ENCODE results near the gene ZNF442.
"Not testable (repeated sequence)": the region's sequence is repeated elsewhere in the genome, so short reads cannot be mapped to it uniquely, and the experiment has no call there.

ZNF442 gene

GRCh38 chr19:12353375-12353774 is 12.1 kb downstream of the ZNF442 start:
- DNase-seq (ENCODE audit: low spot score in 2 of 2): no peak
- H3K27ac Mint-ChIP-seq (ENCODE audit: low read depth): no peak overlapping the region
- H3K9me3 Mint-ChIP-seq: peaks cover 18% of the 10 kb centered on the region
- H3K4me3 Mint-ChIP-seq: no peak overlapping the region
- no peaks in the 10 kb centered on the region for H3K4me1 Mint-ChIP-seq
- peaks cover 2% of the 10 kb centered on the region for H3K36me3 Mint-ChIP-seq (ENCODE audit: insufficient read depth)
- no peaks in the 10 kb centered on the region for H3K27me3 Mint-ChIP-seq
- no peak for ATAC-seq (replicated peaks; ENCODE audit: extremely low read depth, poor library complexity, severe bottlenecking)

DNA sequence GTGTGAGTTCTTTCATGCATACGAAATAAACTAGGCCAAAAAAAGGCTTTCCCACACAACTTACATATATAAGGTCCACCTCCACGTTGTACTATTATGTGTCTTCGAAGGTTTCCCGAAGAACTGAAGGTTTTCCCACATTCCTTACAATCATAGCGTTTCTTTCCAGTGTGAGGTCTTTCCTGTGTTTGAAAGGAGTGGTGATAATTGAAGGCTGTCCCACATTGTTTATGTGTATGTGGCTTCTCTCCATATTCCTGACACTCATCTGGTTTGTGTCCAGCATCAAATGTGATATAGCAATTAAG is 14.6 kb downstream of the ZNF442 start:
- no peak overlapping the region for H3K4me3 Mint-ChIP-seq

GRCh38 chr19:12350185-12350889 is 15.1 kb downstream of the ZNF442 start:
- Mint-ChIP-seq H3K36me3 (ENCODE audit: insufficient read depth) (peaks cover 2% of the 10 kb centered on the region), H3K9me3 (peaks cover 19% of the 10 kb centered on the region), H3K4me1 (no peaks in the 10 kb centered on the region), H3K4me3 (no peak overlapping the region), H3K27me3 (no peaks in the 10 kb centered on the region), H3K27ac (ENCODE audit: low read depth) (no peak overlapping the region)
- DNase-seq (ENCODE audit: low spot score in 2 of 2) (no peak), ATAC-seq (replicated peaks; ENCODE audit: extremely low read depth, poor library complexity, severe bottlenecking) (no peak)

More for the DNA sequence above, 14.6 kb downstream of the ZNF442 start:
- Mint-ChIP-seq H3K27me3 (no peaks in the 10 kb centered on the region), H3K36me3 (ENCODE audit: insufficient read depth) (peaks cover 2% of the 10 kb centered on the region), H3K9me3 (peaks cover 19% of the 10 kb centered on the region), H3K27ac (ENCODE audit: low read depth) (no peak overlapping the region), H3K4me1 (no peaks in the 10 kb centered on the region)
- ATAC-seq (replicated peaks; ENCODE audit: extremely low read depth, poor library complexity, severe bottlenecking) (no peak), DNase-seq (ENCODE audit: low spot score in 2 of 2) (no peak)

DNA sequence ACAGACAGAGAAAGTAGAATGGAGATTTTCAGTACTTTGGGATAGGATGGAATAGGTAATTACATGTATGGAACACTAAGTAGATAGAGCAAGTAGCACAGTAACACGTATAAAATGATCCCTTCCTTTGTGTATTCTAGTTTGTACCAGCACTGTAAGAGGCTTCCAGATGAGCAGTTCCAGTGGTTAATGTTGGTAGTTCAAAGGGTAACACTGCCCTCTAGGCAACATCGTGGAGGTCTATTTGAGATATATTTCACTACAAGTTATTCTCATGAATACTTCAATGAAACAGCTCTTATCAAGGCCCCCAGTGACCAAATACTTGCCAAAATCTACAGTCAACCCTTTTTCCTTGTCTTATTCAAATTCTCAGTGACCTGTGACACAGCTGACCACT is 18.6 kb downstream of the ZNF442 start:
- H3K27me3 Mint-ChIP-seq: no peaks in the 10 kb centered on the region
- DNase-seq (ENCODE audit: low spot score in 2 of 2) (no peak), ATAC-seq (replicated peaks; ENCODE audit: extremely low read depth, poor library complexity, severe bottlenecking) (no peak)
- no peak overlapping the region for H3K27ac Mint-ChIP-seq (ENCODE audit: low read depth)
- H3K4me1 Mint-ChIP-seq: no peaks in the 10 kb centered on the region
- peaks cover 13% of the 10 kb centered on the region for H3K9me3 Mint-ChIP-seq
- peaks cover 2% of the 10 kb centered on the region for H3K36me3 Mint-ChIP-seq (ENCODE audit: insufficient read depth)
- no peak overlapping the region for H3K4me3 Mint-ChIP-seq

DNA sequence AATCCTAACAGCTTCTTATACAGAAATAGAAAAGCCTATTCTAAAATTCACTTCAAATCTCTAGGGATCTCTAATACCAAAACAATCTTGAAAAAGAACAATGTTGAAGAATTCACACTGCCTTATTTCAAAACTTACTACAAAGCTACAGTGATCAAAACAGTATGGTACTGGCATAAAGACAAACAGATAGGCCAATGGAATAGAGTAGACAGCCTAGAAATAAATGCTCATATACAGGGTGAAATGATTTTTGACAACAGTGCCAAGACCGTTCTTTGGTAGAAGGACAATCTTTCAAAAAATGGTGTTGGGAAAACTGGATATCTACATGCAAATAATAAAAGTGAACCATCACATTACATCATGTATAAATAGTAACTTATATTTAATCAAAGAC is 20.3 kb downstream of the ZNF442 start:
- H3K9me3 Mint-ChIP-seq: peaks cover 4% of the 10 kb centered on the region
- ATAC-seq (replicated peaks; ENCODE audit: extremely low read depth, poor library complexity, severe bottlenecking): no peak
- no peaks in the 10 kb centered on the region for H3K4me1 Mint-ChIP-seq
- DNase-seq (ENCODE audit: low spot score in 2 of 2): no peak
- H3K4me3 Mint-ChIP-seq: no peak overlapping the region
- no peak overlapping the region for H3K27ac Mint-ChIP-seq (ENCODE audit: low read depth)
- H3K27me3 Mint-ChIP-seq: no peaks in the 10 kb centered on the region
- no peaks in the 10 kb centered on the region for H3K36me3 Mint-ChIP-seq (ENCODE audit: insufficient read depth)

DNA sequence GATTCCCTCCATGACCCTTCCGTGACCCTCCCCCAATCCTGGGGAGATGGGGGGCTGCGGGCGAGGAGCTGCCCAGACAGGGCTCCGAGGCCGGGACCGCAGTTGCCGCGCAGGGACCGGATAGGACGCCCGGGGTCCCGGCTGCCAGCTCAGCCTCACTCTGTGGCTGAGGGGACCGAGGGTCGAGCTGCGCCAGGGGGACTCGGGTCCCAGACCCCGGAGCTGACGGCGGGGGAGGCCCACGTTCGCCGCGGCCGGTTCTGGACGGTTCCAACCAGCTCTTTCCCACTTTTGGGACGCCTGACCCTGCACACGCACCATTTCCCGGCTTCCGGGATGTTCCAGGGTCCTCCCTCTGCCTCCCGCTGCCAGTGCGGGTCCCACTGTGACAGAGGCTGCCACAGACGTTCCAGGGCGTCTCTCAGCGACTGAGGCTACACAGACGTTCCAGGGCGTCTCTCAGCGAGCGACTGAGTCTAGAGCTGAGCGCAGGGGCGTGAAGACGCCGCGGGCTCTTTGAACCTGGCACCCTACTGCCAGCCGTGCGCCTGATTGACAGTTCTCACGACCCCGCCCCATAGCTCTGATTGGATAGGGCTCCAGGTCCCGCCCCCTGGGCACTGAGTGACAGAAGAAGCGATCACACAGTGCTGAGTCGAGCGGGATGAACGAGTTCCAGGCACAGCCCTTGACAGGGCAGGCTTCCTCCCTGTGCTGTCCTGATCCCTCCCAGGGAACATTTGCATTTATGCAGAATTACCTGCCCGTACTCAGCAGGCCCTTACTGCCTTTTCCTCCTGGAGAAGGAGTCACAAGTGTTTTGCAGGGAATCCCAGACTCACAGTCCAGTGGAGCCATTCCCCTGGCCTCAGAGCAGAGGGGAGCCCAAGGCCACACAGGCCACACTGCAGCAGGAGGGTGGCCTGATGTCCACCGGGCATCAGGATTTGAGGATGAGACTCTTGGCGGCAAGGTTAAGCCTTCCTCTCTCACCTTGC is 32.0 kb downstream of the ZNF442 start, which contains the start of gene ZNF563:
Gene ZNF563, minus strand, starts transcription at position 472 of the 998 bp plus-strand sequence. Its CDS starts 151 bp downstream, at position 321.
- H3K27me3 Mint-ChIP-seq: no peaks in the 10 kb centered on the region

DNA sequence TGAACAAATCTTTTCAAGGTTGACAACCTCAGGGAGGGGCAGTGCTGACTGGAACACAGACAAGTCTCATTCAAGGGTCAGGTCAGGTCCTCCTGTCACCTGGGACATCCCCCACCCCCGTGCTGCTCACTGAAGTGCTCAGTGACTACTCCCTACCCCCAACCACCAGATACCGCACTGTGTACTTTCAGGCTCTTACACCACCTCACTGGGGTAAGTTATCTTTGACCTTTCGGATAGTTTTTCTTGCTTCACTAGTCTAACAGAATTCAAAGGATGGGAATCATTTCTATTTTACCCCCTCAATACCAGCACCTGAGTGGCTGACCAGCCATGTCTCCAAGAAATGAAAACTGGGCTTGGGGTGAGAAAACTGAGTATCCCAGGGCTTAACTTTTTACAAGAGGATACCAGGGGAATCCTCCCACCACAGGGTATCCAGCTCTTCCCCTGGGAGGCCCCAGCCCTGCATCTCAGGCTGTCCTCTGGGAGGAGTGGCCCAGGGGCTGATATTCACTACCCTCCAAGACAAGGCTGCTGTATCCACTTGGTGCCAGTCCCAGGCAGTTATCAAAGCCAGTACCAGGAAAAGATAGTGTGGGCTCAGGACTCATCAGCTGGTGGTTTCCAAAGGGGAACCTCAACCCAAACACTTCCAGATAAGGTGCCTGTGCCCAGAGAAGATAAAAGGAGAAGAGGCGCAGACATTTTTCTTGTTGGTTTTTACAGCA is 34.1 kb downstream of the ZNF442 start:
- Mint-ChIP-seq H3K36me3 (ENCODE audit: insufficient read depth) (peaks cover 3% of the 10 kb centered on the region), H3K4me3 (peak overlapping the region; percentile 98), H3K4me1 (peaks cover 29% of the 10 kb centered on the region), H3K27me3 (no peaks in the 10 kb centered on the region), H3K27ac (ENCODE audit: low read depth) (peak overlapping the region; percentile 98), H3K9me3 (no peaks in the 10 kb centered on the region)
- no peak for ATAC-seq (replicated peaks; ENCODE audit: extremely low read depth, poor library complexity, severe bottlenecking)
- no peak for DNase-seq (ENCODE audit: low spot score in 2 of 2)

More for the DNA sequence above, 32.0 kb downstream of the ZNF442 start, which contains the start of gene ZNF563:
- Mint-ChIP-seq H3K27ac (ENCODE audit: low read depth) (peak within 1 kb of the TSS; percentile 98), H3K4me3 (peak within 1 kb of the TSS; percentile 98), H3K9me3 (no peaks in the 10 kb centered on the region), H3K36me3 (ENCODE audit: insufficient read depth) (peaks cover 3% of the 10 kb centered on the region), H3K4me1 (peaks cover 29% of the 10 kb centered on the region)
- DNase-seq (ENCODE audit: low spot score in 2 of 2) (peak; percentile 92 to 96), ATAC-seq (replicated peaks; ENCODE audit: extremely low read depth, poor library complexity, severe bottlenecking) (peak; percentile 98)

- DNase-seq (ENCODE audit: low spot score in 2 of 2) (no peak), ATAC-seq (replicated peaks; ENCODE audit: extremely low read depth, poor library complexity, severe bottlenecking) (no peak)
- H3K27ac Mint-ChIP-seq (ENCODE audit: low read depth): no peak overlapping the region
- peaks cover 3% of the 10 kb centered on the region for H3K36me3 Mint-ChIP-seq (ENCODE audit: insufficient read depth)
- H3K4me3 Mint-ChIP-seq: no peak overlapping the region
- no peaks in the 10 kb centered on the region for H3K9me3 Mint-ChIP-seq
- H3K27me3 Mint-ChIP-seq: no peaks in the 10 kb centered on the region
- peaks cover 29% of the 10 kb centered on the region for H3K4me1 Mint-ChIP-seq
Measured at GRCh38 chr19:12330340-12330739, 35.1 kb downstream of the ZNF442 start.

GRCh38 chr19:12325690-12326089 is 39.8 kb downstream of the ZNF442 start:
- Mint-ChIP-seq H3K4me1 (no peaks in the 10 kb centered on the region), H3K27ac (ENCODE audit: low read depth) (no peak overlapping the region), H3K4me3 (no peak overlapping the region), H3K9me3 (no peaks in the 10 kb centered on the region), H3K27me3 (no peaks in the 10 kb centered on the region), H3K36me3 (ENCODE audit: insufficient read depth) (peaks cover 9% of the 10 kb centered on the region)
- no peak for ATAC-seq (replicated peaks; ENCODE audit: extremely low read depth, poor library complexity, severe bottlenecking)
- DNase-seq (ENCODE audit: low spot score in 2 of 2): no peak

GRCh38 chr19:12318782-12319413 is 46.6 kb downstream of the ZNF442 start:
- Mint-ChIP-seq H3K36me3 (ENCODE audit: insufficient read depth) (peaks cover 8% of the 10 kb centered on the region), H3K27ac (ENCODE audit: low read depth) (no peak overlapping the region), H3K9me3 (peaks cover 20% of the 10 kb centered on the region), H3K4me1 (no peaks in the 10 kb centered on the region), H3K27me3 (no peaks in the 10 kb centered on the region), H3K4me3 (no peak overlapping the region)
- no peak for ATAC-seq (replicated peaks; ENCODE audit: extremely low read depth, poor library complexity, severe bottlenecking)
- DNase-seq (ENCODE audit: low spot score in 2 of 2): no peak

GRCh38 chr19:12314553-12314952 is 50.9 kb downstream of the ZNF442 start:
- Mint-ChIP-seq H3K27me3 (no peaks in the 10 kb centered on the region), H3K9me3 (peaks cover 19% of the 10 kb centered on the region), H3K4me1 (no peaks in the 10 kb centered on the region), H3K27ac (ENCODE audit: low read depth) (no peak overlapping the region), H3K36me3 (ENCODE audit: insufficient read depth) (peaks cover 5% of the 10 kb centered on the region), H3K4me3 (no peak overlapping the region)
- DNase-seq (ENCODE audit: low spot score in 2 of 2) (no peak), ATAC-seq (replicated peaks; ENCODE audit: extremely low read depth, poor library complexity, severe bottlenecking) (no peak)

DNA sequence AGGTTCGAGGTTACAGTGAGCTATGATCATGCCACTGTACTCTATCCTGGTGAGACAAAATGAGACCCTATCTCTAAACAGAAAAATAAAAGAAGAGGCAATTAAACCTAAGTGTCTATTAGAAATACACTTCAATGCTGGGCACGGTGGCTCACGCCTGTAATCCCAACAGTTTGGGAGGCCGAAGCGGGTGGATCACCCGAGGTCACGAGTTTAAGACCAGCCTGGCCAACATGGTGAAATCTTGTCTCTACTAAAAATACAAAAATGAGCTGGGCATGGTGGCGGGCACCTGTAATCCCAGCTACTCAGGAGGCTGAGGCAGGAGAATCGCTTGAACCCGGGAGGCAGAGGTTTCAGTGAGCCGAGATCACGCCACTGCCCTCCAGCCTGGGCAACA is 56.6 kb downstream of the ZNF442 start:
- H3K36me3 Mint-ChIP-seq (ENCODE audit: insufficient read depth); H3K27ac Mint-ChIP-seq (ENCODE audit: low read depth); H3K27me3 Mint-ChIP-seq: not testable (repeated sequence)

More for the DNA sequence above, 56.6 kb downstream of the ZNF442 start:
- DNase-seq (ENCODE audit: low spot score in 2 of 2); H3K9me3 Mint-ChIP-seq; H3K4me1 Mint-ChIP-seq; ATAC-seq (replicated peaks; ENCODE audit: extremely low read depth, poor library complexity, severe bottlenecking); H3K4me3 Mint-ChIP-seq: not testable (repeated sequence)
